Loucy (cell line): Measurements from ENCODE around the gene CYP4F8.

Experiments used
- H2AFZ ChIP-seq: fragments of 200-600 bp; sonication (generic); 2 replicates; pipeline ENCODE4 v1.6.0; 2016; ENCODE audit warnings: antibody characterized with exemption, mild to moderate bottlenecking, low read length, moderate library complexity
- H3F3A ChIP-seq: fragments of 200-600 bp; 2 replicates; pipeline ENCODE4 v1.6.0; 2016; ENCODE audit warnings: antibody characterized with exemption, low read depth, mild to moderate bottlenecking
- H3K27me3 ChIP-seq: fragments of 200-600 bp; sonication (generic); 2 replicates; pipeline ENCODE4 v1.6.1; 2014; ENCODE audit warnings: low read length, mild to moderate bottlenecking; ENCODE audit not compliant: insufficient read depth, poor library complexity, severe bottlenecking
- H3K36me3 ChIP-seq: fragments of 200-600 bp; sonication (generic); 2 replicates; pipeline ENCODE4 v1.6.1; 2016; ENCODE audit warnings: low read length; ENCODE audit not compliant: insufficient read depth
- H3K4me1 ChIP-seq: fragments of 200-600 bp; sonication (generic); 2 replicates; pipeline ENCODE4 v1.5.1; 2014; ENCODE audit warnings: low read length, mild to moderate bottlenecking; ENCODE audit not compliant: insufficient read depth, poor library complexity, severe bottlenecking
- H3K4me2 ChIP-seq: fragments of 200-600 bp; sonication (generic); 2 replicates; pipeline ENCODE4 v1.6.0; 2014; ENCODE audit warnings: antibody characterized with exemption, low read length, low read depth, mild to moderate bottlenecking; ENCODE audit not compliant: poor library complexity, severe bottlenecking
- H3K4me3 ChIP-seq: fragments of 200-600 bp; sonication (generic); 2 replicates; pipeline ENCODE4 v1.5.1; 2014; ENCODE audit warnings: low read length, mild to moderate bottlenecking, mixed read lengths; ENCODE audit not compliant: poor library complexity, severe bottlenecking
- H3K79me2 ChIP-seq: fragments of 200-600 bp; sonication (generic); 2 replicates; pipeline ENCODE4 v1.6.1; 2014; ENCODE audit warnings: low read length; ENCODE audit not compliant: insufficient read depth
- H3K9ac ChIP-seq: fragments of 200-600 bp; sonication (generic); 2 replicates; pipeline ENCODE4 v1.6.0; 2014; ENCODE audit warnings: mild to moderate bottlenecking, low read depth, low read length, moderate library complexity; ENCODE audit not compliant: poor library complexity, severe bottlenecking
- H3K9me2 ChIP-seq: fragments of 200-600 bp; sonication (generic); replicated peaks from 2 replicates; pipeline ENCODE4 v1.6.1; 2016; ENCODE audit warnings: low read depth, low read length, mixed read lengths
- H3K9me3 ChIP-seq: fragments of 200-600 bp; sonication (generic); 2 replicates; pipeline ENCODE4 v1.6.1; 2014; ENCODE audit warnings: mild to moderate bottlenecking, antibody characterized with exemption, low read length, low read depth; ENCODE audit not compliant: insufficient read depth
- H4K20me1 ChIP-seq: fragments of 200-600 bp; sonication (generic); 2 replicates; pipeline ENCODE4 v1.6.0; 2014; ENCODE audit warnings: antibody characterized with exemption, low read length, mild to moderate bottlenecking; ENCODE audit not compliant: insufficient read depth, poor library complexity, severe bottlenecking
- EZH2phosphoT487 ChIP-seq: fragments of 200-600 bp; IDR thresholded peaks from 2 replicates; pipeline ENCODE4 v1.6.1; 2018; ENCODE audit warnings: antibody characterized with exemption, mild to moderate bottlenecking, moderate library complexity, borderline replicate concordance
- TF ChIP-seq, protein P1 (sequence below): fragments of 200-600 bp; sonication (generic); conservative IDR thresholded peaks from 2 replicates; pipeline ENCODE4 v1.5.1; 2014; ENCODE audit warnings: mild to moderate bottlenecking, antibody characterized with exemption, low read length

The CYP4F8 gene

DNA sequence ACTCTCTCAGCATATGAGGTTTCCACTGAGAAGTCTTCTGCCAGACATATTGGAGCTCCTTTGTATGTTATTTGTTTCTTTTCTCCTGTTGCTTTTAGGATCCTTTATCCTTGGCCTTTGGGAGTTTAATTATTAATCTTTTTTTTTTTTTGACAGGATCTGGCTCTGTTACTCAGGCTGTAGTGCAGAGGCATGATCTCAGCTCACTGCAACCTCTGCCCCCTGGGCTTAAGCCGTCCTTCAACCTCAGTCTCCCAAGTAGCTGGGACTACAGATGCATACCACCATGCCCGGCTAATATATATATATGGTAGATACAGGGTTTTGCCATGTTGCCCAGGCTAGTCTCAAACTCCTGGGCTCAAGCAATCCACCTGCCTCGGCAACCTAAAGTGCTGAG lies 19.1 kb downstream of the CYP4F8 start:
- H2AFZ ChIP-seq = no peak overlapping the region
- no peaks in the 10 kb centered on the region for H3K36me3 ChIP-seq
- no peaks in the 10 kb centered on the region for H3F3A ChIP-seq
- no peak overlapping the region for H3K4me2 ChIP-seq
- H4K20me1 ChIP-seq = no peaks in the 10 kb centered on the region
- no peak overlapping the region for H3K4me3 ChIP-seq
- H3K9ac ChIP-seq = no peak overlapping the region
- no peaks in the 10 kb centered on the region for H3K27me3 ChIP-seq
- TF ChIP-seq, protein P1, sequence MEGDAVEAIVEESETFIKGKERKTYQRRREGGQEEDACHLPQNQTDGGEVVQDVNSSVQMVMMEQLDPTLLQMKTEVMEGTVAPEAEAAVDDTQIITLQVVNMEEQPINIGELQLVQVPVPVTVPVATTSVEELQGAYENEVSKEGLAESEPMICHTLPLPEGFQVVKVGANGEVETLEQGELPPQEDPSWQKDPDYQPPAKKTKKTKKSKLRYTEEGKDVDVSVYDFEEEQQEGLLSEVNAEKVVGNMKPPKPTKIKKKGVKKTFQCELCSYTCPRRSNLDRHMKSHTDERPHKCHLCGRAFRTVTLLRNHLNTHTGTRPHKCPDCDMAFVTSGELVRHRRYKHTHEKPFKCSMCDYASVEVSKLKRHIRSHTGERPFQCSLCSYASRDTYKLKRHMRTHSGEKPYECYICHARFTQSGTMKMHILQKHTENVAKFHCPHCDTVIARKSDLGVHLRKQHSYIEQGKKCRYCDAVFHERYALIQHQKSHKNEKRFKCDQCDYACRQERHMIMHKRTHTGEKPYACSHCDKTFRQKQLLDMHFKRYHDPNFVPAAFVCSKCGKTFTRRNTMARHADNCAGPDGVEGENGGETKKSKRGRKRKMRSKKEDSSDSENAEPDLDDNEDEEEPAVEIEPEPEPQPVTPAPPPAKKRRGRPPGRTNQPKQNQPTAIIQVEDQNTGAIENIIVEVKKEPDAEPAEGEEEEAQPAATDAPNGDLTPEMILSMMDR = no peak
- no peak for TF ChIP-seq EZH2phosphoT487
- peaks cover 3% of the 10 kb centered on the region for H3K4me1 ChIP-seq
- H3K79me2 ChIP-seq = no peaks in the 10 kb centered on the region
- H3K9me3 ChIP-seq = no peaks in the 10 kb centered on the region
- no peaks in the 10 kb centered on the region for H3K9me2 ChIP-seq

- Histone ChIP-seq H4K20me1 (no peaks in the 10 kb centered on the region), H3K9me2 (no peaks in the 10 kb centered on the region), H3K79me2 (no peaks in the 10 kb centered on the region), H3F3A (no peaks in the 10 kb centered on the region), H3K36me3 (no peaks in the 10 kb centered on the region), H3K4me2 (no peak overlapping the region), H3K27me3 (no peaks in the 10 kb centered on the region), H3K4me1 (peaks cover 3% of the 10 kb centered on the region), H2AFZ (no peak overlapping the region), H3K9ac (no peak overlapping the region), H3K4me3 (no peak overlapping the region), H3K9me3 (no peaks in the 10 kb centered on the region)
- TF ChIP-seq EZH2phosphoT487 = no peak
- TF ChIP-seq, protein P1 = no peak
Observed at GRCh38 chr19:15635016-15635805, 20.2 kb downstream of the CYP4F8 start.

DNA sequence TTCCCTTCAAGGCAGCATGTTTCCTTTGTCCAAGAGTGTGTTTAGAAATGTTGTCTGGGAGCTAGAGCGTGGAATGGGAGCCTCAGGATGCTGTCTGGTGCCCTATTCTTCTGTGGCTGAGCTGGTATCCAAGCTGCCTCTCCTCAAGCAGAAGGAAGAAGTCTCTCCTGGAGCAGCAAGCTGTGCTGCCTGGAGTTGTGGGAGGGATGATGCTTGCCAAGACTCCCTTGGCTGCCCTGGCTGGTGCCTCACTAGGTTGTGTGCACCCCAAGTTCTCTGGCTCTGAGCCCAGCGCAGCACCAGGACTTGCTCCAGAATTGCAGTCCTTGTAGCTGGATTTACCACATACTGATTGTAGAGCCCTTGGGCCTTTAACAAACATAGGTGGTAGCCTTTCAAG lies 21.0 kb downstream of the CYP4F8 start:
- no peak overlapping the region for H3K4me2 ChIP-seq
- no peak overlapping the region for H3K4me3 ChIP-seq
- no peaks in the 10 kb centered on the region for H3F3A ChIP-seq
- no peaks in the 10 kb centered on the region for H3K27me3 ChIP-seq
- no peaks in the 10 kb centered on the region for H3K9me2 ChIP-seq
- no peaks in the 10 kb centered on the region for H4K20me1 ChIP-seq
- H3K36me3 ChIP-seq = no peaks in the 10 kb centered on the region
- H3K4me1 ChIP-seq = peaks cover 3% of the 10 kb centered on the region
- H3K9me3 ChIP-seq = no peaks in the 10 kb centered on the region
- no peak overlapping the region for H2AFZ ChIP-seq
- TF ChIP-seq, protein P1 = no peak
- TF ChIP-seq EZH2phosphoT487 = no peak
- no peak overlapping the region for H3K9ac ChIP-seq
- H3K79me2 ChIP-seq = no peaks in the 10 kb centered on the region
